ENCODE results near the gene RCOR2.

DNA sequence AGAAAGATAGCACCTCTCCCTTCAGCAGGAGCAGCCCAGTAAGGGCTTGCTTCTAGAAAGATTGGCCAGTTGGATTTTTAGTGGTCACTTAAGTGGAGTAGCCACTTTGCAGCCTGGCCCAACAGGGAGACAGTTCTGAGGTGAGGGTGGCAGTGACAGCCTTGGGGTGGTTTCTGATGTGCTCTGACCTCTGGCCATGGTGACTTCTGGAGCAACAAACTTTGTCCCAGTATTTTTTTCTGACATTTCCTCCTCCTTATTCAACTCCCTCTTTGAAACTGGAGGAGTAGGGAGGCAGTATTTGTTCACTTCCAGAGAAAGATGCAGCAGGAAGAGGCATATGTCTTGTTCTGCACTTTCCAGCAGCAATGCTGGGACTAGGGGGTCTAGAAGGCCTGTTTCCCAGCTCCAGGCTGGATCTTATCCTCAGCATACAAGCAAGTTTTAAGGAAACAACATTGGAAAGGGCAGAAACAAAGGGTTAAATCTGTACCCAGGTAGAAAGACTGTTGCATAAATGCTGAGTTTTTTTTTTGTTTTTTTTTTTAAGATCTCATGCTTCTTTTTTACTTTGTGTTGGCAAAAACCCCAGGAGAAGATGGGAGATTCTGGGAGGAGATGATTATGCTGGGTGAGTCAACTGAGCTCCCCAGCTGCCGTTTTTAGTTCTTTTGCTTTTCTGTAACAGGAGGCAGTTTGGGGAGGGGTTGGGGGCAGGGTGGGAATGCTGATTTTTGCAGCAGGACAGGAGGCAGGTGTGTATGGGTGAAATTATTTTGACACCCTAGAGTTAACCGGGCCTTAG, 37.2 kb downstream of the RCOR2 start:
- TF ChIP-seq POLR2A (IDR thresholded peaks at IDR 0.05) (no peak), EP300 (IDR thresholded peaks at IDR 0.05) (no peak)
- TF ChIP-seq, protein P1, sequence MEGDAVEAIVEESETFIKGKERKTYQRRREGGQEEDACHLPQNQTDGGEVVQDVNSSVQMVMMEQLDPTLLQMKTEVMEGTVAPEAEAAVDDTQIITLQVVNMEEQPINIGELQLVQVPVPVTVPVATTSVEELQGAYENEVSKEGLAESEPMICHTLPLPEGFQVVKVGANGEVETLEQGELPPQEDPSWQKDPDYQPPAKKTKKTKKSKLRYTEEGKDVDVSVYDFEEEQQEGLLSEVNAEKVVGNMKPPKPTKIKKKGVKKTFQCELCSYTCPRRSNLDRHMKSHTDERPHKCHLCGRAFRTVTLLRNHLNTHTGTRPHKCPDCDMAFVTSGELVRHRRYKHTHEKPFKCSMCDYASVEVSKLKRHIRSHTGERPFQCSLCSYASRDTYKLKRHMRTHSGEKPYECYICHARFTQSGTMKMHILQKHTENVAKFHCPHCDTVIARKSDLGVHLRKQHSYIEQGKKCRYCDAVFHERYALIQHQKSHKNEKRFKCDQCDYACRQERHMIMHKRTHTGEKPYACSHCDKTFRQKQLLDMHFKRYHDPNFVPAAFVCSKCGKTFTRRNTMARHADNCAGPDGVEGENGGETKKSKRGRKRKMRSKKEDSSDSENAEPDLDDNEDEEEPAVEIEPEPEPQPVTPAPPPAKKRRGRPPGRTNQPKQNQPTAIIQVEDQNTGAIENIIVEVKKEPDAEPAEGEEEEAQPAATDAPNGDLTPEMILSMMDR (IDR thresholded peaks at IDR 0.05), result no peak
